IMR-90 (cell line): Measurements from ENCODE around the gene C8A.

Experiments
- BHLHE40 ChIP-seq: fragments of 150-350 bp; IDR thresholded peaks from 2 replicates; pipeline ENCODE4 v1.6.1; 2016; ENCODE audit warnings: mild to moderate bottlenecking, low read depth, low read length
- CEBPB ChIP-seq: IDR thresholded peaks from 2 replicates; pipeline ENCODE4 v1.6.1; 2012; ENCODE audit warnings: low read depth, low read length, improper control_type of control experiment
- CHD1 ChIP-seq: IDR thresholded peaks from 2 replicates; pipeline ENCODE4 v1.6.1; 2012; ENCODE audit warnings: low read depth, low read length, improper control_type of control experiment
- MAFK ChIP-seq: IDR thresholded peaks from 2 replicates; pipeline ENCODE4 v1.6.1; 2012; ENCODE audit warnings: low read depth, low read length, improper control_type of control experiment
- MXI1 ChIP-seq: IDR thresholded peaks from 2 replicates; pipeline ENCODE4 v1.6.1; 2012; ENCODE audit warnings: low read depth, mild to moderate bottlenecking, low read length, moderate library complexity, borderline replicate concordance
- NFE2L2 ChIP-seq: fragments of 150-350 bp; IDR thresholded peaks from 2 replicates; pipeline ENCODE4 v1.6.1; 2016; ENCODE audit warnings: low read depth, mild to moderate bottlenecking, low read length
- POLR2A ChIP-seq: IDR thresholded peaks from 2 replicates; pipeline ENCODE4 v1.6.1; 2012; ENCODE audit warnings: mild to moderate bottlenecking, low read depth, low read length
- RAD21 ChIP-seq: IDR thresholded peaks from 2 replicates; pipeline ENCODE4 v1.6.1; 2012; ENCODE audit warnings: low read length, improper control_type of control experiment
- RCOR1 ChIP-seq: IDR thresholded peaks from 2 replicates; pipeline ENCODE4 v1.6.1; 2012; ENCODE audit warnings: mild to moderate bottlenecking, low read length, improper control_type of control experiment; ENCODE audit not compliant: insufficient replicate concordance
- RFX5 ChIP-seq: IDR thresholded peaks from 2 replicates; pipeline ENCODE4 v1.8.0; 2012; ENCODE audit warnings: low read depth, mild to moderate bottlenecking, low read length, moderate library complexity
- SMC3 ChIP-seq: fragments of 150-350 bp; IDR thresholded peaks from 2 replicates; pipeline ENCODE4 v1.6.1; 2016; ENCODE audit warnings: low read depth, mild to moderate bottlenecking, antibody characterized with exemption, low read length, moderate library complexity
- USF2 ChIP-seq: fragments of 150-350 bp; IDR thresholded peaks from 2 replicates; pipeline ENCODE4 v1.6.1; 2017; ENCODE audit warnings: mild to moderate bottlenecking, antibody characterized with exemption, low read length, low read depth
- TF ChIP-seq, protein P1 (sequence below): conservative IDR thresholded peaks from 2 replicates; pipeline ENCODE4 v1.5.1; 2012; ENCODE audit warnings: mild to moderate bottlenecking, low read depth, low read length, improper control_type of control experiment
- TF ChIP-seq, protein P2 (sequence below): fragments of 150-350 bp; IDR thresholded peaks from 2 replicates; pipeline ENCODE4 v1.6.1; 2016; ENCODE audit warnings: low read depth, mild to moderate bottlenecking, low read length, moderate library complexity, borderline replicate concordance

GRCh38 chr1:56845343-56845742, 9.3 kb upstream of the C8A start:
- TF ChIP-seq POLR2A (no peak), NFE2L2 (no peak), RCOR1 (no peak), MXI1 (no peak), BHLHE40 (no peak), MAFK (no peak), CHD1 (no peak), SMC3 (no peak), USF2 (no peak), RFX5 (no peak), RAD21 (no peak), CEBPB (no peak)
- TF ChIP-seq, protein P1, sequence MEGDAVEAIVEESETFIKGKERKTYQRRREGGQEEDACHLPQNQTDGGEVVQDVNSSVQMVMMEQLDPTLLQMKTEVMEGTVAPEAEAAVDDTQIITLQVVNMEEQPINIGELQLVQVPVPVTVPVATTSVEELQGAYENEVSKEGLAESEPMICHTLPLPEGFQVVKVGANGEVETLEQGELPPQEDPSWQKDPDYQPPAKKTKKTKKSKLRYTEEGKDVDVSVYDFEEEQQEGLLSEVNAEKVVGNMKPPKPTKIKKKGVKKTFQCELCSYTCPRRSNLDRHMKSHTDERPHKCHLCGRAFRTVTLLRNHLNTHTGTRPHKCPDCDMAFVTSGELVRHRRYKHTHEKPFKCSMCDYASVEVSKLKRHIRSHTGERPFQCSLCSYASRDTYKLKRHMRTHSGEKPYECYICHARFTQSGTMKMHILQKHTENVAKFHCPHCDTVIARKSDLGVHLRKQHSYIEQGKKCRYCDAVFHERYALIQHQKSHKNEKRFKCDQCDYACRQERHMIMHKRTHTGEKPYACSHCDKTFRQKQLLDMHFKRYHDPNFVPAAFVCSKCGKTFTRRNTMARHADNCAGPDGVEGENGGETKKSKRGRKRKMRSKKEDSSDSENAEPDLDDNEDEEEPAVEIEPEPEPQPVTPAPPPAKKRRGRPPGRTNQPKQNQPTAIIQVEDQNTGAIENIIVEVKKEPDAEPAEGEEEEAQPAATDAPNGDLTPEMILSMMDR, result no peak
- TF ChIP-seq, protein P2, sequence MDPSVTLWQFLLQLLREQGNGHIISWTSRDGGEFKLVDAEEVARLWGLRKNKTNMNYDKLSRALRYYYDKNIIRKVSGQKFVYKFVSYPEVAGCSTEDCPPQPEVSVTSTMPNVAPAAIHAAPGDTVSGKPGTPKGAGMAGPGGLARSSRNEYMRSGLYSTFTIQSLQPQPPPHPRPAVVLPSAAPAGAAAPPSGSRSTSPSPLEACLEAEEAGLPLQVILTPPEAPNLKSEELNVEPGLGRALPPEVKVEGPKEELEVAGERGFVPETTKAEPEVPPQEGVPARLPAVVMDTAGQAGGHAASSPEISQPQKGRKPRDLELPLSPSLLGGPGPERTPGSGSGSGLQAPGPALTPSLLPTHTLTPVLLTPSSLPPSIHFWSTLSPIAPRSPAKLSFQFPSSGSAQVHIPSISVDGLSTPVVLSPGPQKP, result no peak
